ENCODE measurements around the gene PTGR2. TPM values are rescaled to one million over a fixed set of nuclear protein-coding genes. Genes with fewer than 3 reads are reported as not detected.

The PTGR2 gene
- total RNA-seq, 1 experiment from 2014 or later = 6.7 TPM

DNA sequence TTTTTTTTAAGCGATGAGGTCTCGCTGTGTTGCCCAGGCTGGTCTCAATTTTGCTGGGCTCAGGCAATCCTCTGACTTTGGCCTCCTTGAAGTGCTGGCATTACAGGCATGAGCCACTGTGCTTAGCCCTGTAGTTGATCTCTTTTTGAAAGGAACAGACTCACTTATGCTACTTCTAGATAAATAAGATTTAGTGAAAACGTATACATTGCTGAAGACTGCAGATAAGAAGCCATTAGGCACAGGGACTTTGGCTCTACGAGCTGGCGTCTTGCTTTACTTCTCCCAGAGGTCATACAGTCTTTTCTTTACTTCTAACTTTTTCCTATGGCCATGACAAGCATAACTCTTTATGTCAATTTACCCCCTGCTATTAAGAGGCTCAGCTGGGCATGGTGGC is 9.4 kb downstream of the PTGR2 start:
- no peak overlapping the region for H3K27ac ChIP-seq (ENCODE audit: insufficient read length, low read depth, low read length)

More for the DNA sequence above, 9.4 kb downstream of the PTGR2 start:
- H4K91ac ChIP-seq (ENCODE audit: insufficient read length, low read depth, low read length) = no peak overlapping the region
- no peak overlapping the region for H2BK15ac ChIP-seq (ENCODE audit: low read depth, low read length)
- TF ChIP-seq, protein P1, sequence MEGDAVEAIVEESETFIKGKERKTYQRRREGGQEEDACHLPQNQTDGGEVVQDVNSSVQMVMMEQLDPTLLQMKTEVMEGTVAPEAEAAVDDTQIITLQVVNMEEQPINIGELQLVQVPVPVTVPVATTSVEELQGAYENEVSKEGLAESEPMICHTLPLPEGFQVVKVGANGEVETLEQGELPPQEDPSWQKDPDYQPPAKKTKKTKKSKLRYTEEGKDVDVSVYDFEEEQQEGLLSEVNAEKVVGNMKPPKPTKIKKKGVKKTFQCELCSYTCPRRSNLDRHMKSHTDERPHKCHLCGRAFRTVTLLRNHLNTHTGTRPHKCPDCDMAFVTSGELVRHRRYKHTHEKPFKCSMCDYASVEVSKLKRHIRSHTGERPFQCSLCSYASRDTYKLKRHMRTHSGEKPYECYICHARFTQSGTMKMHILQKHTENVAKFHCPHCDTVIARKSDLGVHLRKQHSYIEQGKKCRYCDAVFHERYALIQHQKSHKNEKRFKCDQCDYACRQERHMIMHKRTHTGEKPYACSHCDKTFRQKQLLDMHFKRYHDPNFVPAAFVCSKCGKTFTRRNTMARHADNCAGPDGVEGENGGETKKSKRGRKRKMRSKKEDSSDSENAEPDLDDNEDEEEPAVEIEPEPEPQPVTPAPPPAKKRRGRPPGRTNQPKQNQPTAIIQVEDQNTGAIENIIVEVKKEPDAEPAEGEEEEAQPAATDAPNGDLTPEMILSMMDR (conservative IDR thresholded peaks at IDR 0.05) = no peak
- H3K56ac ChIP-seq (ENCODE audit: insufficient read length, low read depth, low read length) = no peak overlapping the region
- Mint-ChIP-seq H3K27me3 (ENCODE audit: low read depth) (no peaks in the 10 kb centered on the region), H3K4me1 (no peaks in the 10 kb centered on the region), H3K9me3 (no peaks in the 10 kb centered on the region), H3K4me3 (no peak overlapping the region), H3K27ac (0 out of 7 replicates have a peak overlapping the region, but pooled peaks of 1 of the 3 experiments have one; percentile 47), H3K36me3 (ENCODE audit: insufficient read depth in 1 of 3, low read depth in 3 of 3) (peaks cover 4 to 41% (median 27%) of the 10 kb centered on the region in 3 experiments; a peak in 6 of 7 replicates)
- no peak overlapping the region for H3K18ac ChIP-seq (ENCODE audit: insufficient read length, low read depth, low read length)
- no peaks in the 10 kb centered on the region for H3K79me2 ChIP-seq (ENCODE audit: insufficient read depth, low read length)
- H3K4me1 ChIP-seq (ENCODE audit: insufficient read depth, low read length) = no peaks in the 10 kb centered on the region
- H2BK120ac ChIP-seq (ENCODE audit: low read depth, low read length, poor library complexity, severe bottlenecking) = no peak overlapping the region
- H3K23ac ChIP-seq (ENCODE audit: insufficient read length, low read depth, low read length) = no peak overlapping the region
- no peaks in the 10 kb centered on the region for H3K79me1 ChIP-seq (ENCODE audit: insufficient read depth, low read depth, low read length, poor library complexity, severe bottlenecking)
- H4K8ac ChIP-seq (replicated peaks; ENCODE audit: insufficient read length, low read depth, low read length) = no peak overlapping the region
- no peak for DNase-seq
- H2AK5ac ChIP-seq (ENCODE audit: insufficient read length, low read length) = no peak overlapping the region
- no peaks in the 10 kb centered on the region for H3K23me2 ChIP-seq (ENCODE audit: insufficient read length, low read depth, low read length, poor library complexity, severe bottlenecking)
- no peaks in the 10 kb centered on the region for H3K27me3 ChIP-seq (ENCODE audit: insufficient read depth, low read length)
- no peak overlapping the region for H3T11ph ChIP-seq (ENCODE audit: low read length)
- H4K5ac ChIP-seq (ENCODE audit: insufficient read length, low read depth, low read length) = no peak overlapping the region
- no peak overlapping the region for H2BK12ac ChIP-seq (ENCODE audit: insufficient read length, low read depth, low read length)
- no peak overlapping the region for H2BK5ac ChIP-seq (ENCODE audit: insufficient read length, low read length)
- H3K4ac ChIP-seq (ENCODE audit: low read depth, low read length) = no peak overlapping the region
- H3K9me3 ChIP-seq (ENCODE audit: control insufficient read depth, low read depth, low read length) = no peaks in the 10 kb centered on the region
- H4K20me1 ChIP-seq (ENCODE audit: control insufficient read depth, insufficient read depth, insufficient read length) = no peaks in the 10 kb centered on the region
- H2BK20ac ChIP-seq (ENCODE audit: low read depth, low read length, poor library complexity, severe bottlenecking) = no peak overlapping the region
- no peak overlapping the region for H3K14ac ChIP-seq (ENCODE audit: insufficient read depth, low read length)
- WGBS (ENCODE audit: extremely low coverage, insufficient read length, low lambda C conversion rate) = no CpG with 5 or more reads among the region's 5 CpGs
- no peak overlapping the region for H3K9ac ChIP-seq (ENCODE audit: extremely low read depth, insufficient read length, low read length)
- no peak overlapping the region for H2AFZ ChIP-seq (ENCODE audit: low read length)
- no peak overlapping the region for H3K4me2 ChIP-seq (ENCODE audit: insufficient read depth, insufficient read length, low read length)
